ENCODE results near the gene P2RY6. TPM values are rescaled to one million over a fixed set of nuclear protein-coding genes. Genes with fewer than 3 reads are reported as not detected.

Gene P2RY6
- total and polyA plus RNA-seq, 2 experiments from 2014 or later: 0.76 to 0.99 TPM

DNA sequence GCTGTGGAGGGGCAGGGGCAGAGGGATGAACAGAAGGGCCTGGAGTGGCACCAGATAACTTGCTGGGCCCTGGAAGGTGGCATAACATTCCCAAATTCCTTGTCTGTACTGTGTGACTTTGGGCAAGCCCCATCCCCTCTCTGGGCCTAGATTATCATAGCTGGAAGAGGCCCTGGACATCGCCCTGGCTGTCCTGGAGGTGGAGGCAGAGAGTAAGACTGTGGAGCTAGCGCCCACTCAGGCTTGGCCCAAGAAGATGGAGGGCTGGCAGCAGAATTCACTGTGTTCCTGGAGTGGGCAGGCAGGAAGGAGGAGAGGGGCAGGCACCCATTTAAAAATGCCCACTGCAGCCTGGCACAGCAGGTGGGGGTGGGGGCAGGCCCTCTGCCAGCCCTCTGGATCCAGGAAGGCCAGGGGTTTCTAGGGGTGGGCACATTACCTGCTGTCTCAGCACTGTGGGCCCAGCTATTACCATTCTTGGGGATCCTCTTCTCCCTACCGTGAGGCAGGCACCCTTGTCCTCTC, 58.5 kb downstream of the P2RY6 start:
- H3K4me1 ChIP-seq (ENCODE audit: insufficient read depth): peaks cover 66% of the 10 kb centered on the region
- no peaks in the 10 kb centered on the region for H3K27me3 ChIP-seq (replicated peaks; ENCODE audit: insufficient read depth)
- TF ChIP-seq EZH2 (IDR thresholded peaks at IDR 0.05; ENCODE audit: insufficient read depth, poor library complexity, severe bottlenecking): no peak
- TF ChIP-seq EZH2phosphoT487 (IDR thresholded peaks at IDR 0.05; ENCODE audit: insufficient read depth, low read depth): no peak
- no peaks in the 10 kb centered on the region for H3K9me2 ChIP-seq (ENCODE audit: insufficient read depth)
- no peak overlapping the region for H3K4me3 ChIP-seq
- peaks cover 9% of the 10 kb centered on the region; the same call in 1 of the 2 replicates for H4K20me1 ChIP-seq (ENCODE audit: insufficient read depth)
- DNase-seq: peak; percentile 69
- H3K4me2 ChIP-seq (ENCODE audit: unreplicated experiment): peak overlapping the region; percentile 7
- H2AFZ ChIP-seq: no peak overlapping the region
- H3K36me3 ChIP-seq (ENCODE audit: low read depth): no peaks in the 10 kb centered on the region
- H3K27ac ChIP-seq: no peak overlapping the region; the same call in none of the 2 replicates
- peaks cover 97% of the 10 kb centered on the region for H3K79me2 ChIP-seq (ENCODE audit: insufficient read depth)
- 0 out of 2 replicates have a peak overlapping the region, but pooled peaks have one; percentile 14 for H3K9ac ChIP-seq
- no peaks in the 10 kb centered on the region for H3K9me3 ChIP-seq (ENCODE audit: low read depth)
- peaks cover 41% of the 10 kb centered on the region for H3F3A ChIP-seq (ENCODE audit: insufficient read depth)
- 56 to 62% methylated on average over 3 of the region's 3 CpGs for WGBS, 2 experiments (ENCODE audit: low coverage in 1 of 2, low lambda C conversion rate in 2 of 2, missing lambda C conversion rate in 2 of 2)
- in situ Hi-C loops (cut with MboI): no loop called here

DNA sequence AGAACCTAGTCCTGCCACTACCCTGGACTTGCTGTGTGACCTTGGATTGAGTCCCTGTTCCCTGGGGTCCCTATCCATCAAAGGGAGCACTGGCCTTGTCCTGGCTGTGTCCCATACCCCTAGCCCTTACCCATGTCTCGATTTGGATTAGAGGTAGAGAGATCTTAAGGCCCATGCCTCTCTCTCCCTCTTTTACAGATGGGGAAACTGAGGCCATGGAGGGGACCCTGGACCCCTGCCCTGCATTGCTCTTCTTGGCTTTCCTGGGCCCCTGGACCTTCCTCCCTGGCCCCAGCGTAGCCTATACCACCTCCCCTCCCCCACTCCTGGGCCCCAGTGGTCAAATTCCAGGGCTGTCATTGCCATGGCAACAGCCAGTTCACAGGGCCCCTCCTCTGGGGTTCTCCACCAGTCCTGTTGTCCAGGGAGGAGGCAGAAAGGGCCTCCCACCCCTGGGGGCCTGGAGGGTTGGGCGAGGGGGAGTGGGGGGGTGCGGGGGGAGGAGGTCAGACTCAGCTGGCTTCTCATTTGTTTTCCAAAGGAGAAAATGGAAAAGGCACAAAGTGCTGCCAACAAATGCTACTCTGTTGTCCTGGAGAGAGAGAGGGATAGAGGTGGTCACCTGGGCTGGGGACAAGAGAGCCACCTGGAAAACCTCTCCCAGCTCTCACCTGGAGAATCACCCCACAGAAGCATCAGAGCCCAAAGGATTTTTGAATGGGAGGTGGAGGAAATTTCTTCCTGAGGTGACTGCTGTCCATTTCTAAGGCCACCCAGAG, 59.2 kb downstream of the P2RY6 start:
- Histone ChIP-seq H3K9me3 (ENCODE audit: low read depth) (no peaks in the 10 kb centered on the region), H3K4me2 (ENCODE audit: unreplicated experiment) (no peak overlapping the region), H3F3A (ENCODE audit: insufficient read depth) (peaks cover 44% of the 10 kb centered on the region), H3K9ac (no peak overlapping the region), H2AFZ (no peak overlapping the region), H3K36me3 (ENCODE audit: low read depth) (no peaks in the 10 kb centered on the region), H3K4me1 (ENCODE audit: insufficient read depth) (peaks cover 65% of the 10 kb centered on the region), H3K4me3 (no peak overlapping the region), H3K79me2 (ENCODE audit: insufficient read depth) (peaks cover 97% of the 10 kb centered on the region), H4K20me1 (ENCODE audit: insufficient read depth) (peaks cover 9% of the 10 kb centered on the region; the same call in 1 of the 2 replicates), H3K27ac (no peak overlapping the region), H3K27me3 (replicated peaks; ENCODE audit: insufficient read depth) (no peaks in the 10 kb centered on the region), H3K9me2 (ENCODE audit: insufficient read depth) (no peaks in the 10 kb centered on the region)
- DNase-seq: no peak
- WGBS, 2 experiments (ENCODE audit: low coverage in 1 of 2, low lambda C conversion rate in 2 of 2, missing lambda C conversion rate in 2 of 2): 37 to 45% methylated on average over 2 to 4 of the region's 4 CpGs
- TF ChIP-seq EZH2phosphoT487 (IDR thresholded peaks at IDR 0.05; ENCODE audit: insufficient read depth, low read depth): no peak
- in situ Hi-C loops (cut with MboI): no loop called here

DNA sequence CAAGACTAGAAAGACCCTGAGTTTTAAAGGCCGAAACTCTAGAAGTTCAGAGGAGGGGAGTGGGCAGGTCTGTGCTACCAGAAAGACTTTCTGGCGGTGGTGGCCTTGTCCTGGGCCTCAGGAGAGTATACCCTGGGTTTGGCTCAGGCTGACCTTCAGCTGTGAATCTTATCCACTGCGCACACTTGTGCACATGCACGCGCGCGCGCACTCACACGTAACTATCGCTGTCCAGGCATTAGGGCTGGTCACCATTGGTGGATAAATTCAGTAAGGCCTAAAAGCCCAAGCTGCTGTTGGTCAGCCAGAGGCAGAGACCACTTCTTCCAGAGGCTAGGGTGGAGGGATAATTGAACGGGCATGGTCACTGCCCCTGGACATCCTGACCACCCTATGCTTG, 61.0 kb downstream of the P2RY6 start:
- Histone ChIP-seq H3K9ac (no peak overlapping the region), H3K27ac (peak overlapping the region; percentile 51), H3K79me2 (ENCODE audit: insufficient read depth) (peaks cover 97% of the 10 kb centered on the region), H3K4me3 (no peak overlapping the region), H3K4me1 (ENCODE audit: insufficient read depth) (peaks cover 49% of the 10 kb centered on the region), H4K20me1 (ENCODE audit: insufficient read depth) (peaks cover 9% of the 10 kb centered on the region; the same call in 1 of the 2 replicates), H3F3A (ENCODE audit: insufficient read depth) (peaks cover 33% of the 10 kb centered on the region), H3K27me3 (replicated peaks; ENCODE audit: insufficient read depth) (no peaks in the 10 kb centered on the region), H3K36me3 (ENCODE audit: low read depth) (no peaks in the 10 kb centered on the region), H2AFZ (no peak overlapping the region), H3K9me2 (ENCODE audit: insufficient read depth) (no peaks in the 10 kb centered on the region), H3K9me3 (ENCODE audit: low read depth) (no peaks in the 10 kb centered on the region), H3K4me2 (ENCODE audit: unreplicated experiment) (no peak overlapping the region)
- WGBS, 2 experiments (ENCODE audit: low coverage in 1 of 2, low lambda C conversion rate in 2 of 2, missing lambda C conversion rate in 2 of 2): 96% methylated on average over 11 of the region's 11 CpGs
- in situ Hi-C loops (cut with MboI): no loop called here
- TF ChIP-seq EZH2phosphoT487 (IDR thresholded peaks at IDR 0.05; ENCODE audit: insufficient read depth, low read depth) (no peak), EZH2 (IDR thresholded peaks at IDR 0.05; ENCODE audit: insufficient read depth, poor library complexity, severe bottlenecking) (no peak)
- no peak for DNase-seq

DNA sequence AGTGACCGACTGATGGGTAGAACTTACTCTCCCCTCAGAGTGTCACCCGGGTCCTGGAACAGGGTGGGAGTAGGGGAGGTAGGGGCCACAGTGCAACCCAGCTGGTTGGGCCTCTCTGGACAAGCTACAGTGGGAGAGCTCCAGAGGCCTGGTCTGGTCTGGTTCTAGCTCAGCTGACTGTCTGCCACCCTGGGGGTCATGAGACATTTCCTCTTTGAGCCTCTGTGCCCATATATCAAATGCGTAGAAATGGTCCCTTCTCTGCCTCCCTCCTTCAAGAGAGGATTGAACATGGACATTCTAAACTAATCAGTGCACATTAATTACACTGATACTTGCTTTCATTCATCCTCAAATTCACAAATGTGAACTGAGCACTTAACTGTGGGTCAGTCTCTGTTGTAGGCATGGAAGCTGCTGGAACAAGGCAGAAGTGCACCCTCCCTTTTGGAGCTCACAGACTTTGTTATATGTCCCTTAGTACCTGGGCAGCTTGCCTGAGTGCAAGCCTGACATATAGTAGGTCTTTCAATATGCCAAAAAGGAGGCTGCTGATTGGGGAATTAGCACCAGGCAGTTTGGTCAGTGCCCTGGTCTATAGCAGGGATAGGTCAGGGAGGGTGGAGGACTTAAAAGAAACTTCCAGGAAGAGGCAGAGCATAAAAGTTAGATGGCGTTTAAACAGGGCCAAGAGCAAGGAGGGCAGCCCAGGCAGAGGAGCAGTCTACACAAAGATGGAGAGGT, 61.7 kb downstream of the P2RY6 start:
- Histone ChIP-seq H3K27ac (peak overlapping the region; percentile 51), H3K9me2 (ENCODE audit: insufficient read depth) (no peaks in the 10 kb centered on the region), H3K4me2 (ENCODE audit: unreplicated experiment) (peak overlapping the region; percentile 63), H3K27me3 (replicated peaks; ENCODE audit: insufficient read depth) (no peaks in the 10 kb centered on the region), H3K36me3 (ENCODE audit: low read depth) (no peaks in the 10 kb centered on the region), H3K79me2 (ENCODE audit: insufficient read depth) (peaks cover 97% of the 10 kb centered on the region), H3K9ac (peak overlapping the region; percentile 57), H3K9me3 (ENCODE audit: low read depth) (no peaks in the 10 kb centered on the region), H2AFZ (no peak overlapping the region), H3K4me3 (no peak overlapping the region), H4K20me1 (ENCODE audit: insufficient read depth) (peaks cover 9% of the 10 kb centered on the region; the same call in 1 of the 2 replicates), H3K4me1 (ENCODE audit: insufficient read depth) (peaks cover 49% of the 10 kb centered on the region), H3F3A (ENCODE audit: insufficient read depth) (peaks cover 33% of the 10 kb centered on the region)
- TF ChIP-seq EZH2phosphoT487 (IDR thresholded peaks at IDR 0.05; ENCODE audit: insufficient read depth, low read depth): no peak
- TF ChIP-seq EZH2 (IDR thresholded peaks at IDR 0.05; ENCODE audit: insufficient read depth, poor library complexity, severe bottlenecking): no peak
- peak; percentile 18 for DNase-seq
- 64 to 65% methylated on average over 4 of the region's 4 CpGs for WGBS, 2 experiments (ENCODE audit: low coverage in 1 of 2, low lambda C conversion rate in 2 of 2, missing lambda C conversion rate in 2 of 2)
- in situ Hi-C loops (cut with MboI): no loop called here

Data from GM23248 (cell line).